Tongue (tissue), 2 donors: ENCODE measurements around the gene KLK15. TPM values are rescaled to one million over a fixed set of nuclear protein-coding genes. Genes with fewer than 3 reads are reported as not detected.

Experiments
- DNase-seq: peaks from one replicate; pipeline ENCODE4 v3.0.0-alpha.2; 2015
- total RNA-seq: library from RNA; depleted of rRNA; stranded (reverse); fragments of >200 nt; gene quantifications from one replicate; pipeline ENCODE4 v1.2.3, GENCODE V29; 2014

The KLK15 gene
- total RNA-seq, 1 donor from 2014 or later, result not detected

DNA sequence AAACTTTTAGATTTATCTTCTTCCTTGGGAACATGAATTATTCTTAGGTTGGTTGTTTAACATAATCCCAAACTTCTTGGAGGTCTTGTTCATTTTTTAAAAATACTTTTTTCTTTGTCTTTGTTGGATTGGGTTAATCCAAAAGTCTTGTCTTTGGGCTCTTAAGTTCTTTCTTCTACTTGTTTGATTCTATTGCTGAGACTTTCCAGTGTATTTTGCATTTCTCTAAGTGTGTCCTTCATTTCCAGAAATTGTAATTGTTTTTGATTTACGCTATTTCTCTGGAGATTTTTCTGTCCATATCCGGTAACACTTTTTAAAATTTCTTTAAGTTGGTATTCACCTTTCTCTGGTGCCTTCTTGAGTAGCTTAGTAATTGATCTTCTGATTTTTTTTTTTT lies 9.8 kb upstream of the KLK15 start:
- no peak for DNase-seq

DNA sequence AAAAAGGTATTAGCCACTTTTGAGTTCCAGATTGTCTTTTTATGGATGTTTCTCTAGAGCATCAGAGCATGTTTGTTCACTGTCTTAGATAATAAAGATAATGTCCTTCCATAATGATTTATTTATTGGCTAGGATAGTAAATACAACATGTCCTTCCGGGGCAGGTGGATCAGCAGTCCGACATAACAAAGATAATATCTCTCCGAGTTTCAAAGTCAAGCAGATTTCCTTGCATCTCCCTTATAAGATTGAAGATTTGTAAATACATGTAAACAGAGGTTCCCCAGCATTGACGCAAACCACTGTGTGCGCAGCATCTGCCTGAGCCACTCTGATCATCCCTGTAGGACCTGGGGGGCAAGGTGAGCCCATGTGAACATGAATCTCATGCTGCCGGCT lies 8.8 kb upstream of the KLK15 start:
- DNase-seq, result no peak

DNA sequence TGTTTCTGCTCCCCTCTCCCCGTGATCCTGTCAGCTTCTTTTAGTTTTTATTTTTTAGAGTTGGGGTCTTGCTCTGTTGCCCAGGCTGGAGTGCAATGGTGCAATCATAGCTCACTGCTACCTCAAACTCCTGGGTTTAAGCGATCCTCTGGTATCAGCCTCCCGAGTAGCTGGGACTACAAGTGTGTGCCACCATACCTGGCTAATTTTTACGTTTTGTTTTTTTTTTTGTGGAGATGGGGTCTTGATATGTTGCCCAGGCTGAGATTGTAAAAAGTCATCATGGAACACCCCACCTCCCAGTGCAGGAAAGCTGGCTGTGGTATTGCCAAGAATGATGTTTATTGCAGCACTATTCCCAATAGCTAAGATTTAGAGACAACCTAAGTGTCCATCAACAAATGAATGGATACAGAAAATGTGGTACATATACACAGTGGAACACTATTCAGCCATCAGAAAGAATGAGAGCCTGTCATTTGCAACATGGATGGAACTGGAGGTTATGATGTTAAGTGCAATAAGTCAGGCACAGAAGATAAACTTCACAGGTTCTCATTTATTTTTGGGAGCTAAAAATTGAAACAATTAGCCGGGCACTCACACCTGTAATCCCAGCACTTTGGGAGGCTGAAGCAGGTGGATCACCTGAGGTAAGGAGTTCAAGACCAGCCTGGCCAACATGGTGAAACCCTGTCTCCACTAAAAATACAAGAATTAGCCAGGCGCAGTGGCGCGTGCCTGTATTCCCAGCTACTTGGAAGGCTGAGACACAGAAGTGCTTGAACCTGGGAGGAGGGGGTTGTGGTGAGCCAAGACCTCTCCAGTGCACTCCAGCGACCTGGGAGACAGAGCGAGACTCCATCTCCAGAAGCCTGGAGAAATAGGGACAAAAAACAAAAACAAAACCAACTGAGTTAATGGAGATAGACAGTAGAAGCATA lies 6.6 kb upstream of the KLK15 start:
- no peak for DNase-seq

DNA sequence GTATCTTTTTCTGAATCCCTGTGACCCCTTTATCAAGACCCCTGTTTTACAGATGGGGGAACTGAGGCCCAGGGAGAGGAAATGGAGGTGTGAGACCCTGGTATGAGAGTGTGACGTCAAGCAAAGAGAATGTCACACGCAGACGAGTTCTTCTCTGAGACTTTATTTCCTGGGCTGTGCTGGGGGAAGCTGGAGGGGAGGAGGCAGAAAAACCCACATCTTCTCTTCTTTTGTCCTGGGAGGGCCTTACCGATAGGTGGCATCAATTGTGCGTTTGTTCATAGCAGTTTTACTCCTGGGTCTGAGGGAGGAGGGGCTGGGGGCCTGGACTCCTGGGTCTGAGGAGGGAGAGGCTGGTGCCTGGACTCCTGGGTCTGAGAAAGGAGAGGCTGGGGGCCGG lies 4.9 kb upstream of the KLK15 start:
- DNase-seq, result no peak

DNA sequence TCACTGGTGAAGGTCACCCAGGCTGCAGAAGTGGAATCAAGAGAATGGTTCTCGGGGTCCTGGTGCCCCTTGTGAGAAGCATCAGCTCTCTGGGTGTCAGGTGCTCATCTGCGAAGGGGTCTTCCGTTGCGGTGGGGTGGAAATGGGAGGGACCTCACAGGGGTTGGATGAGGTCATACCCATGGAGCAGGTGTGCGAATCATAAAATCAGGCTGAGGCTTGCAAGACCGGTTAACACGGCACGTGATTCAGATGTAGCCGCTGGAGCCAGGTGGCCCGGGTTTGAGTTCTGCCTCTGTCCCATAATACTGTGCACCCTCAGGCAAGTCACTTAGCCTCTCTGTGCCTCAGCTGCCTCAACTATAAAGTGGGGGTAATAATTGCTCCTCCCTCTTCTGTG lies 3.9 kb upstream of the KLK15 start:
- DNase-seq, result no peak

DNA sequence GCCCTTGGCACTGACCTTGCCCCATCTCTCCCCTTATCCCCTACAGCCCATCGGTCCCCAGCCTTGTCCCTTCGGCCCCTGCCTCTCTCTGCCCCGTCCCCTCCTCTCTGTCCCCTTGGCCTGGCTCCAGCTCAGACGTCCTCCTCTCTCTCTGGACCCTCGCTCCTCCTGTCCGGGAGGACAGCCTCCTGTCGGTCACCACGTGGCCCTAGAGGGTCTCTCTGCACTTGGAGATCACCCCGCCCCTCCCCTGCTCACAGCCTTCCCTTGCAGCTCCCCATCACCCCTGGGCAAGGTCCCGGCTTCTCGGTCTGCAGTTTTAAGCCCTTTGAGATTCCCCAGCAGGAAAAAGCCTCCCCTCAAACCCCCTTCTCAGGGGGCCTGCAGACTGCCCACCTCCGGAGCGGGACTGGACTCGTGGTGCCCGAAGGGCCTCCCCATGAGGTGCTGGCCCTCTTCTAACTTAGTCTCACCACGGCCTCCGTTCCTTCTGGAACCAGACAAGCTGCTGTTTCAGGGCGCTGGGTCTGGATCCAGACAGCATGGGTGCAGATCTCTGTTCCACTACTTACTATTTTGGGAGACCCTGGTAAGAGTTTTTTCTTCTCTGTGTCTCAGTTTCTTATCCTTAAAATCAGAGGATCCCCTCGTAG lies 3.3 kb upstream of the KLK15 start:
- no peak for DNase-seq

DNA sequence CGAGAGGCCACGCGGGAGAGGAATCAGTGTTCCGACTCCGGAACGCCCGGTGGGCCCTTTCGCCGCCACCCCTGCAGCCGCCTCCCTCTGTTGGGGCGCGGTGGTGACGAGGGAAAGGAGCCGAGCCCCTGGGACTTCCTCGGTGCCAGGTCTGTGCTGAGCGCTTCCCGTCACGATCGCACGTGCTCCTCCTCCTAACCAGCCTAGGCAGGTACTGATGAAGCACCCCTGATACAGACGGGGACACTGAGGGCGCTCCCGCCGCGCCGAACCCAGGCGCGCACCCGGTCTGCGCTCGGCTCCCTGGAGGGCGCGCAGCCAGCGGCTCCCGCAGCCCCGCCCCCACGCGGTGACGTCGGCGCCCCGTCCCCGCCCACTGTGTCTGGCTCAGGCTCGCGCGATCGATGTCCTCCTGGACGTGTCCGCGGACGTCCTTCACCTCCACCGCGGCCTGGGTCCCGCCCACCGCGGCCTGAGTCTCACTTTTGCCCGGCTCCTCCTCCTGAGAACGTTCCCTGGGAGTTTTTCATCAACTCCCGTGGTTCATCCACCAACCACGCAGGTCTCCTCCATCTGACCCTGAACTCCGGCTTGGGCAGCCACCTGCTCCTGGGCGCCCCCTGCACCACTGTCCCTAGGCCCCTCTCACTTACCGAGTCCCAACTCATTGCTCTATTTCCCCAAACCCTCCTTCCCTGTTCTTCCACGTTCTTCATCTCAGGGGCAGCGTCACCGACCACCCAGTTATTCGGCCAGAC lies 2.6 kb upstream of the KLK15 start:
- peak; percentile 63 for DNase-seq

DNA sequence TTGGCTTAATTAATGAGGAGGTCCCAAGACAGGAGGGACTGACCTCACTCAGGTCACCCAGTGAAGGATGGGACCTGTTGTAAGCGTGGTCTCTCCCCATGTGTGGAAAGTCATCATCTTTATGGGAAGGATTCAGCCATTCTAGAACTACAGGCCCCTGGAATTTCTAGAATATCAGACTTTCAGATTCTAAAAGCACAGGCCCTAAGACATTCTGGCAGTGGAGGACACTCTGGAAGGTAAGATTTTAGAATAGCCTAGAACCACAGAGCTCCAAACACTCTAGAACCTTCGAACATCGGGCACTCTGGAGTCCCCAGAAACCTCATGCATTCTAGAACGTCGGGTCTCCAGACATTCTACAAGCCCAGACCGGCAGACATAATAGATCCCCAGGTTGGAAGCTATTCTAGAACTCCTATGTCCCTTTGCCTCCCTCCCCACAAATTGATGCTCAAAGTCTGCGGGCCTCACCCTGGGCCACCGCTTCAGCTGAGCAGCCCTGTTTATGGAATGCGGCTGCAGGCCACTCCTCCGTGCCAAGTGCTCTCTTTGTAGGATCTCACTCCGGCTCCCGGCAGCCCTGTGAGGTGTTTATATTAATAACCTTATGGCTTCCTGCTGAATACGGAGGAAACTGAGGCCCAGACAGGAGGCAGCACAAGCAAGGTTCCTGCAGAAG lies 1.9 kb upstream of the KLK15 start:
- peak; percentile 6 for DNase-seq

DNA sequence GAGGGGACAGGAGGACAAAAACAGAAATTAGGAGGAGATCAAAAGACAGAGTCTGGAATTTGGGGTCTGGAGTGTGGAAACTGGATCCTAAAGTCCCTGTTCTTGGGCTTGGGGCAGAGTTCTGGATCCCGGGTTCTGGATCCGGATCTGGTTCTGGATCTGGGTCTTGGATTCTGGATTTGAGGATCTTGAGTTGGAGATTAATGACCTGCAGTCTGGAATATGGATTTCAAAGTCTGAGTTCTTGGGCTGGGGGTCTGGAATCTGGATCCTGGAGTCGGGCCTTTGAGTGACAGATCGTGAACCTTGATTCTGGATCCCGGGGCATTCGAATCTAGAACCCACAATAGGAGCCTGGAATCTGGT lies 411 bp upstream of the KLK15 start:
- no peak for DNase-seq

DNA sequence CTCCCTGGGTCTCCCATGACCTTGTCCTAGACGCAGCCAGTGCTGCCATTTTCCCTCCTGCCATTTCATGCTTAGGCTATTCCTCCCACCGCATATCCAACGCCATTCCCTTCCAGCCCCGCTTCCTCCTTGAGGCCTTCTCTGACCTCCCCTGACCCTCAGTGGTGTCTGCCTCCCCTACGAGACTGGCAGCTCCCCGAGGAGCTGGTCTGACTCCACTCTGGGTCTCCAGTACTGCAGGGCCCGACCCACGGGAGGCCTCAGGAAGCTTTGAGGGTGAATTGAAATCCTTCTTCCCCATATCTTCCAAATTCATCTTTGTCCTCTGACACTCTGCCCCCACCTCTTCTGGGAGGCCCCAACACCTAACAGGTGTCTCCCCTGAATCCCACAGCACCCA lies 708 bp downstream of the KLK15 start:
- DNase-seq, result no peak

DNA sequence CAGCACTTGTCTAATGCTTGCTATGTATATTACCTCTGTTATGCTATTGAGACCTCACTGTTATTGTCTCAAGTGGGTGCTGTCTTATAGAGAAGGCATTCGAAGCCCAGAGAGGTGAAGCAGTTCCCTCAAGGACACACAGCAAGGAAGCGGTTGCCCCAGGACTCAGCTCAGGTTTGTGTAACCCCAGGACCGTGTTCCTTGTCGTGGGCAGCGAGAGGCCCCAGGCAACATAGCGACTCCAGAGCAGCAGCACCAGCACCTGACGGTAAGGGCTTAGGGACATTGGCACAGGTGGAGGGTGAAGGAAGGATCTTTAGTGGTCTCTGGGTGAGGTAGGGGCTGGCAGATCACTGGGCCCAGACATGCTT lies 2.4 kb downstream of the KLK15 start:
- no peak for DNase-seq

DNA sequence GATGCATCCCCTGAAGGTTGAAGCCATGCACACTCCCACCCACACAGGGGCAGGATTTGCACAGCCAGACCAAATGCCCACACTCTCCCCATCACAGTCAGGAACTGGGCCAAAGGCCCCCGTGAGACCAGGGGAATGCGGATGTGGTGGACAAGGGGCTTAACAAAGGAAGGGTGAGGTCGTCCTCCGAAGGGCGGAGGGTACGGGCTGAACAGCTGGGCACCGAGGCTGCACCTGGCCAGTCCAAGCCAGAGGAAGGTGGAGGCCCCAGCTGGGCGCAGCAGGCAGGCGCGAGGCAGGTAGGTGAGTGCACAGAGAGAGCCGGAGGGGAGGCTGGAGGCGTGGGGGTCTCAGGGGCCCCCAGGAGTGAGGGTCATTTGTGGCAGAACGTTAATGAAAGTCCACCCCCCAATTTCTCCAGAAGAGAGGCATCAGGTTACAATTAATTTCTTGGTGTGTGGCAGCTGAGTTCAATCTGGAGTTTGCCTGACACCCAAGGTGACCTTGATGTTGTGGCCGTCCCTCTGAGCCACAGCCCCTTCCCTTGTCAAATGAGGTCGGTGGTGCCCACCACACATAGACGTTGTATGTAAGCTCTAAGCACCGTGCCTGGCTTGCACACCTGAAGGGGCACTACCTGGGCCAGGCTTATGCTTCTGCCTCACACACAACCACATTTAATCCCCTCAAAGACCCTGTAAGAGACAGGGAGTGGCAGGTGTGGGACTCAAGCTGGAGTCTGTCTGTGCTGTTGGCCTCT lies 2.9 kb downstream of the KLK15 start:
- DNase-seq, result no peak

DNA sequence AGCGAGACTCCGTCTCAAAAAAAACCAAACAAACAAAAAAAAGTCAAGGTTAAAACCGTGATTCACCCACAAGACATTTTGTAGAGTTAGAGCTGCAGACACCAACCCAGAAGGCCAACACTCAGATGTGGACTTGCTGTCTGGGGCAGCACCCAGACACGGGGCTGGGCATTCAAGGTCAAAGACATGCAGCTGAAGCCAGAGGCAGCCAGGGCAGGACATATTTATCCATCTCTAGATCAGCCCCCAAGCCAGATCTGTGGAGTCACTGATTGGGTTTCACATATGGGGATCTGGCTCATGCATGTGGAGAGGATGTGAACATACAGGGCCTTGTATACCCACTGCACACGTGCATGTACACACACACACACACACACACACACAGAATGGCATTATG lies 3.6 kb downstream of the KLK15 start:
- DNase-seq, result no peak

DNA sequence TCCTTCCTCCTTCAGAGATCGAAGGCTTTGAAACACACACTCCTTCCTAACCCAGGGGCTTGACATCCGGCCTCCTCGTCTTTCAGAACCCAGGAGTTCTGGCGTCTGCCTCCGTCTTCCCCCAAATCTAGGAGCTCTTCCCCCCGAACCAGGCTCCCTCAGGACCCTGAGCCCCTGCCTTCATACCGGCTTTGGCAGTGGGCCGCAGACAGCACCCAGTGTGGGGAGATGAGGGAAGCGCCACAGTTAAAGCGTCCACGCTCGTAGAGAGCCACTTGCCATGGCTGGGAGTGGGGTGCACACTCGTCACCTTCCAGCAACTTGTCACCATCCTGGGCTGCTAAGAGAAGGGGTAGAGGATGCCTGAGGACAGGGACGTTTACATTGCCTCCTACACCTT lies 5.9 kb downstream of the KLK15 start:
- DNase-seq, result no peak

DNA sequence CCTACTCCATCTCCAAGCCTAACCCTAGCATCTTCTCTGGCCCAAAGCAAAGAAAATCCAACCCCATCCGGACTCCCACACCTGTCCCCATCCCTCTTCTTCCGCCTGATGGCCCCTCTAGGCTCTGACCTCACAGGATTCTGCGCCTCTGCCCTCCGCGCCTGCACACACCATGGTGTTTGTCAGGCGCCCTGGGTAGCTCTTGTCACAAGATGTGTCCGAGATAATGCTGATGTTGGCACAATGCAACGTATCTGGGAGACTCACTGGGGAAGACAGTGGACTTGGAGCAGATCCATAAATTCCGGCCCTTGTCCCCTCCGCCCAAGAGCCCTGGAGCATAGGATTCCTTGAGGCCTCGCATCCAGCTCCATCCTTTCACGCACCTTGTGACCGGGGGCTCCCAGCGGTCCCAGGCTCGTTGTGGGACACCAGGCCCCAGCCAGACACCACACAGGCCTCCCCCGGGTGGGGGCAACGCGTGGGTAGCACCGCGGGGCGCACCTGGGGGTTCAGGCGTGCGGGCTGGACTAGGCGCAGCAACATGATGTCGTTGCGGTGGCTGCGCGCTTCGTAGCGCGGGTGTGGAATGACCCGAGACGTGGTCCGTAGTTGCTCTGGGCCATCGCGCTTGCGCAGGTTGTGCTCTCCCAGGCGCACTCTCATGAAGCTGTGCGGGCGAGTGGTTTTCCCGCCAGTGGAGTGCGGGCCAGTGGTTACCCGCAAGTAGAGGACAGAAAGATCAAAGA lies 6.7 kb downstream of the KLK15 start:
- DNase-seq, result no peak

DNA sequence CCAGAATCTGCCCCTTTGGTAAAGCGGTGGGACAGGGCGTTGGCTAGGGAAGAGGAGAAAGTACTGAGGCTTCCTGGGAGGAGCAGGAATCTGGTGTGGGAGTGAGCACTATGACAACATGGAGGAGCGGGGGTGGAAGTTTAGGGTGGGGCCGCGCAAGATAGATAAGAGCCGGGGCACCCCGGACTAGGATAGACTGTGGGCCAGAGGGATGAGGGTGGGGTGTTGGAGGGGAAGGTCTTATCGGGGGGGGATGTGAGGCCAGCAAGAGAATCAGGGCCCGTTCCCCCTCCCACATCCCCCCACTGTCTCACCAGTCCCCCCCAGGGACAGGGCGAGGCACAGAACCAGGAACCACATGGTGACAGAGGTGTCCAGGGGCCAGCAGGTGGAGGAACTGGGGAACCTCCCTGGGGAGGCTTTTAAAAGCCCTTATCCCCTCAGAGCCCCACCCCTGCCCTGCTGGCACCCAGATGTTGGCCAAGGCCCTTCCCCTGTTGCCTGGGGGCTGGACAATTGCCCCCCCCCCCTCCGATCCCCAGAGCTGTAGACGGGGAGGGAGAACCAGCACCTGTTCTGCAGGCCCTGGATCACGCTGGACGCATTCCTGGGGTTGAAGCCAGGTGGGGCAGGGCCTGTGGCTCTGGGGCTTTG lies 9.9 kb downstream of the KLK15 start, which contains the start of gene KLK1:
TSS of gene KLK1 (minus strand) at position 399 of the 654 bp plus-strand sequence. CDS start at position 360, 39 bp downstream.
- no peak for DNase-seq

DNA sequence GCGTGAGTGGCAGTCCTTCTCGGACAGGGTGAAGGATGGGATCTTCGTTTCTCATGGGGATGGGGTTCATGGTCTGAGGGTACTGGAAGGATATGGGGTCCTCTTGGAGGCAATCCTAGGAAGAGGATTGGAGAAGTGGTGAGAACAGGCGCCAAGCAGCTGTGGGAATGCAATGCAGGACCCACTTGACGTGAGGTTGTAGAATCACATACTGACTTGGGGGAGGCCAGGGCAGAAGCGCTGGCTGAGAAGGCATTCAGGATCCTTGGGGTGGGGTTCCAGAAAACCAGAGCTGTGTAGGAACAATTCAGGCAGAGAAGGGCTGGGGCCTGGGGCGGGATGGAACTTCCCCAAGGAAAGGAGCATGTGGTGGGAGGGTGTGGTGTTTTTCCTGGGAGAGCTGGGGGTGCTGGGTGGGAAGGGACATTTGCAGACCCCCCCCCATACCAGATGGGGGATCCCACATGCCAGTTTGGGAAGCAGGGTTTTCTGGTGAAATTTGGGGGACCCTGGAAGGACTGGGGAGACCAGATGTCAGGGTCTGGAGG lies 10.6 kb downstream of the KLK15 start:
- DNase-seq, result no peak

DNA sequence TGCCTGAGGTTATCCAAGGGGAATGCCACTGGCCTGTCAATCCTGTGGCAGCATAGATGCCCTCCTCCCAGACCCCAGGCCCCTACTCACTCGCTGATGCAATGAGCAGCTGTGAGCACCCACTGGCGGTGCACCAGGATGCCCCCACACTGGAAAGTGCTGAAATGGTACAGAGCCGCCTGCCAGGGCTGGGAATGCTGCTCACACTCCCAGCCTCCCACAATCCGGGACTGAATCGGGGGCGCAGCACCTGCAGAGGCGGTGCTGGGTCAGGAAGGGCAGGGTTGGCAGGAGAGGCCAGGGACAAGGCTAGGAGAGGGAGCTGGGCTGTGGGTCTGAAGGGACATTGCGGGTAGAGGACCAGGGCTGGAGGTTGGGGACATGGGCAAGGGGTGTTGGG lies 11.8 kb downstream of the KLK15 start:
- DNase-seq, result no peak

DNA sequence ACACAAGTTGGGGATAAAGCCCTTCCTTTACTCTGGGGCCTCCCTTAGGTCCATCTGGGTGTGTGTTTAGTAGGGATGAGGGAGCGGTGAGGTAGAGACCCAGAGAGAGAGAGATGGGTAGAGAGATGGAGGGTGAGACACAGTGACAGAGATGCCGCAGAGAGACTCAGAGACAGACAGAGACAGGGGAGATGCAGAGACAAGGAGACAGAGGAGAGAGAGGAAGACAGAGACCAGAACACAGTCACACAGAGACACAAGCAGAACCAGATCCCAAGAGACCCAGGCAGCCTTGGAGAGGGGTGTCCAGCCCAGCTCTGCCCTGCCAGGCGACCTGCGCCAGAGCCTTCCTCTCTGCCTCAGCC lies 12.1 kb downstream of the KLK15 start:
- DNase-seq, result no peak
